ENCODE data around the gene GRK6. TPM values are rescaled to one million over a fixed set of nuclear protein-coding genes. Genes with fewer than 3 reads are reported as not detected.

Gene GRK6
- 20.0 to 30.1 TPM (median 25.9 TPM) in 5 replicates for total RNA-seq (2022; extraction: Qiagen RNA extraction)

GRCh38 chr5:177426566-177427210, at the start of gene GRK6:
Gene GRK6, plus strand, starts transcription at chr5:177426676. Its CDS starts 170 bp downstream, at chr5:177426846.

GRCh38 chr5:177384134-177384533, 42.3 kb upstream of the GRK6 start, which contains the start of gene SLC34A1:
Gene SLC34A1, plus strand, starts transcription at chr5:177384434. Its CDS starts 1,308 bp downstream, at chr5:177385742.

GRCh38 chr5:177399997-177400868, 26.2 kb upstream of the GRK6 start, which contains the start of gene PFN3:
Gene PFN3, minus strand, starts transcription at chr5:177400661. Its CDS starts 85 bp downstream, at chr5:177400576.

GRCh38 chr5:177409043-177409801, 17.3 kb upstream of the GRK6 start, which contains the start of gene F12:
Gene F12, minus strand, starts transcription at chr5:177409564. Its CDS starts 37 bp downstream, at chr5:177409527.

GRCh38 chr5:177446200-177447065, 20.0 kb downstream of the GRK6 start, which contains the start of gene PRR7:
Gene PRR7, plus strand, starts transcription at chr5:177446814. Its CDS starts 8,254 bp downstream, at chr5:177455068.

GRCh38 chr5:177473443-177474001, 47.0 kb downstream of the GRK6 start, which contains the start of gene DBN1:
Gene DBN1, minus strand, starts transcription at chr5:177473634. Its CDS starts 113 bp downstream, at chr5:177473521.

Other genes with a start within 250 kb of the GRK6 start
- gene RAB24, start 123.0 kb upstream of the GRK6 start, total RNA-seq (2022; extraction: Qiagen RNA extraction) = 20.1 to 26.7 TPM (median 24.3 TPM) in 5 replicates
- gene PRELID1, start 122.9 kb upstream of the GRK6 start, total RNA-seq (2022; extraction: Qiagen RNA extraction) = 283 to 398 TPM (median 374 TPM) in 5 replicates
- gene MXD3, start 114.8 kb upstream of the GRK6 start, total RNA-seq (2022; extraction: Qiagen RNA extraction) = 14.2 to 23.9 TPM (median 16.8 TPM) in 5 replicates
- gene LMAN2, start 75.0 kb upstream of the GRK6 start, total RNA-seq (2022; extraction: Qiagen RNA extraction) = 179 to 207 TPM (median 194 TPM) in 5 replicates
- gene RGS14, start 68.8 kb upstream of the GRK6 start, total RNA-seq (2022; extraction: Qiagen RNA extraction) = 3.6 to 6.4 TPM (median 4.8 TPM) in 5 replicates
- gene SLC34A1, start 42.2 kb upstream of the GRK6 start, total RNA-seq (2022; extraction: Qiagen RNA extraction) = not detected in 5 replicates
- gene PFN3, start 26.0 kb upstream of the GRK6 start, total RNA-seq (2022; extraction: Qiagen RNA extraction) = not detected in 5 replicates
- 14.4 to 25.7 TPM (median 24.1 TPM) in 5 replicates for gene F12, start 17.1 kb upstream of the GRK6 start, total RNA-seq (2022; extraction: Qiagen RNA extraction)
- gene PRR7, start 20.1 kb downstream of the GRK6 start, total RNA-seq (2022; extraction: Qiagen RNA extraction) = 14.7 to 37.7 TPM (median 32.5 TPM) in 5 replicates
- 55.1 to 73.3 TPM (median 68.6 TPM) in 5 replicates for gene DBN1, start 47.0 kb downstream of the GRK6 start, total RNA-seq (2022; extraction: Qiagen RNA extraction)
- gene PDLIM7, start 70.9 kb downstream of the GRK6 start, total RNA-seq (2022; extraction: Qiagen RNA extraction) = 76.0 to 92.7 TPM (median 83.9 TPM) in 5 replicates
- gene DOK3, start 83.2 kb downstream of the GRK6 start, total RNA-seq (2022; extraction: Qiagen RNA extraction) = 2.8 to 6.3 TPM (median 4.0 TPM) in 5 replicates
- 105 to 149 TPM (median 139 TPM) in 5 replicates for gene DDX41, start 90.3 kb downstream of the GRK6 start, total RNA-seq (2022; extraction: Qiagen RNA extraction)
- 25.2 to 32.8 TPM (median 29.0 TPM) in 5 replicates for gene FAM193B, start 127.9 kb downstream of the GRK6 start, total RNA-seq (2022; extraction: Qiagen RNA extraction)
- 270 to 298 TPM (median 275 TPM) in 5 replicates for gene TMED9, start 165.5 kb downstream of the GRK6 start, total RNA-seq (2022; extraction: Qiagen RNA extraction)
- 20.2 to 29.4 TPM (median 27.6 TPM) in 5 replicates for gene B4GALT7, start 173.5 kb downstream of the GRK6 start, total RNA-seq (2022; extraction: Qiagen RNA extraction)

All from A549 treated with Mapracorat at 1 μM for 4 hours (cell line).